ENCODE measurements around the gene OR5K4. TPM values are rescaled to one million over a fixed set of nuclear protein-coding genes. Genes with fewer than 3 reads are reported as not detected.
"Not testable (repeated sequence)": the region's sequence is repeated elsewhere in the genome, so short reads cannot be mapped to it uniquely, and the experiment has no call there.

The OR5K4 gene
- total RNA-seq, 1 experiment from 2014 or later: not detected

GRCh38 chr3:98367464-98368246, 14.0 kb downstream of the OR5K4 start:
- no peak for DNase-seq (ENCODE audit: extremely low read depth, low read depth)

- no peak for DNase-seq (ENCODE audit: extremely low read depth, low read depth)
These were observed 17.5 kb downstream of the OR5K4 start for GRCh38 chr3:98371186-98371585.

- no peak for DNase-seq (ENCODE audit: extremely low read depth, low read depth)
These were observed 18.2 kb downstream of the OR5K4 start for GRCh38 chr3:98371853-98372252.

- DNase-seq (ENCODE audit: extremely low read depth, low read depth): no peak
These were observed 18.8 kb downstream of the OR5K4 start for GRCh38 chr3:98372445-98372844.

- no peak for DNase-seq (ENCODE audit: extremely low read depth, low read depth)
These were observed 23.0 kb downstream of the OR5K4 start for GRCh38 chr3:98376631-98377030.

- DNase-seq (ENCODE audit: extremely low read depth, low read depth): no peak
These were observed 34.5 kb downstream of the OR5K4 start for GRCh38 chr3:98388147-98388546.

GRCh38 chr3:98390366-98390765, 36.7 kb downstream of the OR5K4 start, which contains the start of gene OR5K3:
Gene OR5K3 (plus strand): TSS chr3:98390666. CDS start chr3:98390666, 0 bp downstream.
- no peak for DNase-seq (ENCODE audit: extremely low read depth, low read depth)

- DNase-seq (ENCODE audit: extremely low read depth, low read depth): no peak
These were observed 41.4 kb downstream of the OR5K4 start for GRCh38 chr3:98395101-98395500.

GRCh38 chr3:98396482-98396881, 42.8 kb downstream of the OR5K4 start:
- DNase-seq (ENCODE audit: extremely low read depth, low read depth): not testable (repeated sequence)

- DNase-seq (ENCODE audit: extremely low read depth, low read depth): no peak
These were observed 44.9 kb downstream of the OR5K4 start for GRCh38 chr3:98398513-98398912.

- no peak for DNase-seq (ENCODE audit: extremely low read depth, low read depth)
These were observed 48.9 kb downstream of the OR5K4 start for GRCh38 chr3:98402507-98402906.

GRCh38 chr3:98404010-98404409, 50.4 kb downstream of the OR5K4 start:
- no peak for DNase-seq (ENCODE audit: extremely low read depth, low read depth)

Other genes starting within 250 kb of the OR5K4 start
- not detected in 2 replicates for gene OR5H1, start 223.1 kb upstream of the OR5K4 start, total RNA-seq (2014; rRNA removed; shearing (Covaris generic))
- not detected in 2 replicates for gene OR5H14, start 206.4 kb upstream of the OR5K4 start, total RNA-seq (2014; rRNA removed; shearing (Covaris generic))
- not detected in 2 replicates for gene OR5H15, start 187.2 kb upstream of the OR5K4 start, total RNA-seq (2014; rRNA removed; shearing (Covaris generic))
- not detected in 2 replicates for gene OR5H6, start 89.6 kb upstream of the OR5K4 start, total RNA-seq (2014; rRNA removed; shearing (Covaris generic))
- not detected in 2 replicates for gene OR5H2, start 71.3 kb upstream of the OR5K4 start, total RNA-seq (2014; rRNA removed; shearing (Covaris generic))
- gene OR5K3, start 36.8 kb downstream of the OR5K4 start, total RNA-seq (2014; rRNA removed; shearing (Covaris generic)): not detected in 2 replicates
- gene OR5K1, start 109.3 kb downstream of the OR5K4 start, total RNA-seq (2014; rRNA removed; shearing (Covaris generic)): not detected in 2 replicates
- not detected in 2 replicates for gene OR5K2, start 143.8 kb downstream of the OR5K4 start, total RNA-seq (2014; rRNA removed; shearing (Covaris generic))
- 80.0 and 104 TPM in 2 replicates for gene CLDND1, start 169.0 kb downstream of the OR5K4 start, total RNA-seq (2014; rRNA removed; shearing (Covaris generic))
- gene GPR15, start 178.1 kb downstream of the OR5K4 start, total RNA-seq (2014; rRNA removed; shearing (Covaris generic)): not detected in 2 replicates
- gene CPOX, start 239.8 kb downstream of the OR5K4 start, total RNA-seq (2014; rRNA removed; shearing (Covaris generic)): 13.5 and 14.1 TPM in 2 replicates